ENCODE results near the gene RRP9.

The RRP9 gene

DNA sequence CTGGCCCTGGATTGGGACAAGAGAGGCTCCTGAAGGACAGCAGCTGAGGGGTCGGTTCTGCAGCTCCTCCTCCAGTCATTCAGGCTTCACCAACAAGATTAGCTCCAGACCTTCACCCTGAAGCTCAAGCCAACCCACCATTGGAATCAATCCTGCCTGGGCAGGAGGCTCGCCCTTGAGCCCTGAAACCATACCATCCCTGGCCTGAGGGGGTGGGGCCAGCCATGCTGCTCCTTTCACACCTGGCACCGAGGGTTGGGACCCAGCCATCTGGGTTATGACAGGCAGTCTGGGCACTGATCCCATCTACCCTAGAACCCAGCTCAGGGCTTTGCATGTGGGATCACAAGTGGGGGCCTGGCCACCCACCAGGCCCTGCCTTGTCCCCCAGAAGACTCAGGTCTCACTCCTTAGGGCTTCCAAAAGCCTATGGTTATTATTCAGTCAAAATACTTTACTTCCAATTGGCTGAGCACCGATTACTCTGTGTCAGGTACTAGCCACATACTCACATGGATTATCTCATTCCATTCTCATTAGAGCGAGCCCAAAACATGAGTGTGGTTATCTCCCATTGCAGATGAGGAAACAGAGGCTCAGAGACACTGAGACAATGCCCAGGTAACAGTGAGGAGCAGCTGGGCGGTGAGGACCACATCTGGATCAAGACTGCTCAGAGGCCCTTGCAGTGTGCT lies 29.0 kb upstream of the RRP9 start:
- H3K27ac ChIP-seq (replicated peaks; ENCODE audit: low read length) = no peak overlapping the region
- no peak overlapping the region for H3K4me2 ChIP-seq (ENCODE audit: insufficient read depth, low read length, poor library complexity, severe bottlenecking)
- H2BK15ac ChIP-seq (ENCODE audit: low read length) = no peak overlapping the region
- H2AFZ ChIP-seq (ENCODE audit: low read length) = no peak overlapping the region
- no peak overlapping the region for H3K18ac ChIP-seq (ENCODE audit: low read length)
- peaks cover 0 to 2% (median 0%) of the 10 kb centered on the region in 3 experiments for H3K27me3 ChIP-seq (ENCODE audit: control insufficient read depth in 3 of 3, insufficient read depth in 3 of 3, low read depth in 1 of 3, low read length in 3 of 3)
- no peak overlapping the region for H2BK120ac ChIP-seq (ENCODE audit: low read depth, low read length)
- H3K14ac ChIP-seq (ENCODE audit: low read length) = no peak overlapping the region
- H2BK5ac ChIP-seq (ENCODE audit: low read length) = no peak overlapping the region
- H3K4me3 ChIP-seq (ENCODE audit: low read length in 2 of 2) = no peak overlapping the region
- H3K9me3 ChIP-seq (replicated peaks in 1 of 2; ENCODE audit: control insufficient read depth in 2 of 2, insufficient read depth in 1 of 2, low read depth in 1 of 2, low read length in 2 of 2) = no peaks in the 10 kb centered on the region
- WGBS, 2 donors (ENCODE audit: extremely low coverage in 2 of 2, insufficient read length in 2 of 2, insufficient replicate concordance in 1 of 2) = no CpG with 5 or more reads among the region's 6 CpGs
- H3K79me1 ChIP-seq (ENCODE audit: low read depth, low read length) = peaks cover 5% of the 10 kb centered on the region
- H4K91ac ChIP-seq (ENCODE audit: low read depth, low read length, poor library complexity) = no peak overlapping the region
- no peak overlapping the region for H3K23ac ChIP-seq (ENCODE audit: low read depth, low read length, poor library complexity)
- H3K36me3 ChIP-seq (replicated peaks in 1 of 2; ENCODE audit: control insufficient read depth in 2 of 2, insufficient read depth in 2 of 2, low read length in 2 of 2) = no peaks in the 10 kb centered on the region
- peak overlapping the region; percentile 4 for H2AK5ac ChIP-seq (ENCODE audit: low read depth, low read length)
- no peak overlapping the region for H3K9ac ChIP-seq (ENCODE audit: low read depth, low read length, poor library complexity)
- H2BK12ac ChIP-seq (ENCODE audit: low read length) = no peak overlapping the region
- no peak for DNase-seq (ENCODE audit: low spot score)
- no peak overlapping the region for H3K4ac ChIP-seq (ENCODE audit: low read length)
- peaks cover 43 to 44% of the 10 kb centered on the region in 2 donors for H3K4me1 ChIP-seq (ENCODE audit: control insufficient read depth in 2 of 2, insufficient read depth in 1 of 2, low read depth in 1 of 2, low read length in 2 of 2)
- no peak overlapping the region for H4K8ac ChIP-seq (ENCODE audit: low read depth, low read length)

DNA sequence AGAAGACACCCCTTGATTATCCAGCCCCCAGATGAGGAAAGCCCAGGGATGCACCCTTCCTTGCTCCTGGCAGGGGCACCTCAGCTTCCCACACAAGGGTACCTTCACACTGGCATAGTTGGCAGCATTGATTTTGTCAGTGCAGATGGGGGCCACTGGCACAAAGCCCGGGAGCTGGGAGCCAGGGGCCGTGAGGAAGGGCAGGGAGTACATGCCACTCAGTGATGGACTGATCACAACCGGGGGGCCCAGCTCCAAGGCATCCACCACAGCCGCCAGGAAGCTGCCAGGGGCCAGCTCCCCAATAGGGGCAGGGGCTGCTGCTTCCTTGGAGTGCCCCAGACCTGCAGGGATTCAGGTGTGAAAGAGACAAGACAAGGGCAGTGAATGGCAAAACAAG lies 28.1 kb upstream of the RRP9 start:
- no peak overlapping the region for H3K27ac ChIP-seq (replicated peaks; ENCODE audit: low read length)
- WGBS, 2 donors (ENCODE audit: extremely low coverage in 2 of 2, insufficient read length in 2 of 2, insufficient replicate concordance in 1 of 2) = no CpG with 5 or more reads among the region's 4 CpGs
- no peaks in the 10 kb centered on the region for H3K27me3 ChIP-seq (ENCODE audit: control insufficient read depth in 3 of 3, insufficient read depth in 3 of 3, low read depth in 1 of 3, low read length in 3 of 3)
- no peak overlapping the region for H2BK120ac ChIP-seq (ENCODE audit: low read depth, low read length)
- no peaks in the 10 kb centered on the region for H3K9me3 ChIP-seq (replicated peaks in 1 of 2; ENCODE audit: control insufficient read depth in 2 of 2, insufficient read depth in 1 of 2, low read depth in 1 of 2, low read length in 2 of 2)
- H2BK5ac ChIP-seq (ENCODE audit: low read length) = peak overlapping the region; percentile 69
- DNase-seq (ENCODE audit: low spot score) = no peak
- peak overlapping the region; percentile 49 for H2AK5ac ChIP-seq (ENCODE audit: low read depth, low read length)
- H3K4me3 ChIP-seq (ENCODE audit: low read length in 2 of 2) = no peak overlapping the region
- H3K4me2 ChIP-seq (ENCODE audit: insufficient read depth, low read length, poor library complexity, severe bottlenecking) = no peak overlapping the region
- peak overlapping the region; percentile 13 for H2BK15ac ChIP-seq (ENCODE audit: low read length)
- H2AFZ ChIP-seq (ENCODE audit: low read length) = no peak overlapping the region
- no peak overlapping the region for H3K4ac ChIP-seq (ENCODE audit: low read length)
- no peak overlapping the region for H3K9ac ChIP-seq (ENCODE audit: low read depth, low read length, poor library complexity)
- peaks cover 46 to 48% of the 10 kb centered on the region in 2 donors for H3K4me1 ChIP-seq (ENCODE audit: control insufficient read depth in 2 of 2, insufficient read depth in 1 of 2, low read depth in 1 of 2, low read length in 2 of 2)
- H4K8ac ChIP-seq (ENCODE audit: low read depth, low read length) = no peak overlapping the region
- H2BK12ac ChIP-seq (ENCODE audit: low read length) = peak overlapping the region; percentile 14
- H3K18ac ChIP-seq (ENCODE audit: low read length) = peak overlapping the region; percentile 53
- no peak overlapping the region for H3K14ac ChIP-seq (ENCODE audit: low read length)
- no peak overlapping the region for H4K91ac ChIP-seq (ENCODE audit: low read depth, low read length, poor library complexity)
- H3K79me1 ChIP-seq (ENCODE audit: low read depth, low read length) = peaks cover 5% of the 10 kb centered on the region
- no peaks in the 10 kb centered on the region for H3K36me3 ChIP-seq (replicated peaks in 1 of 2; ENCODE audit: control insufficient read depth in 2 of 2, insufficient read depth in 2 of 2, low read length in 2 of 2)
- H3K23ac ChIP-seq (ENCODE audit: low read depth, low read length, poor library complexity) = no peak overlapping the region

DNA sequence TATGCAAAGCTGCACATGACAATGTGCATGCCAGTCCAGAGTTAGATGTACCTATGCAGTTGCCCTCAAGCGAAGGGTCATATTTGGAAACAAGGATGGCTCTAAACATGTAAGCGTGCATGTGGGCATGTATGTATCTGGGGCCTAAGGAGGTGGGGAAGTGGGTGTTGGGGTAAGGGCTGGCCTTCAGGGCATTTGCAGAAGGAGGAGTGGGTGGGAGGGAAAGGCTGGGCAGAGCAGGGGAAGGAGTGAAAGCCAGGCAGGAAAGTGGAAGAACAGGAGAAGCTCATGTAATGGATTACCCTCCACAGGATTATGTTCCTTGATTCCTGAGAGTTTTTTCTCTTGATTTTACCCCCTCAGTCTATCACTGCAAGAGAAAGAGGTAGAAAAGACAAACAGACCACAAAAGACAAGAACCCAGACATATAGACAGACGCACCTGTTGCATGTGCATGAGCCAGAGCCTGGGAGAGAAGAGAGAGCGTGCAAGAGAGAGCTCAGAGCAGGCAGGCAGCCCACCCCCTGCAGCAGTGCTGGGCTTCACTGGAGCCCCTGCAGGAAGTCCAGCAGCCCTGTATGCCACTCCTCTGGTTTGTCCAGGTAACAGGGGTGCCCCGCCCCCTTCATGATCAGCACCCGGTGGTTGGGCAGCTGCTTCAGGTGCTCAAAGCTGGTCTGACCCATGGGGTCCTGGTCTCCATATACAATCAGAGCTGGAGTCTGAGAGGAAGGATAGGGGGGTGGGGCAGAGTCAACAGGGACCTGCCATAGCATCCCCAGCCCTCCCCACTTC lies 27.4 kb upstream of the RRP9 start:
- Histone ChIP-seq H3K36me3 (replicated peaks in 1 of 2; ENCODE audit: control insufficient read depth in 2 of 2, insufficient read depth in 2 of 2, low read length in 2 of 2) (no peaks in the 10 kb centered on the region), H3K79me1 (ENCODE audit: low read depth, low read length) (peaks cover 6% of the 10 kb centered on the region), H3K14ac (ENCODE audit: low read length) (peak overlapping the region; percentile 40), H3K4me3 (ENCODE audit: low read length in 2 of 2) (peak overlapping the region; percentile 10 to 60), H2BK5ac (ENCODE audit: low read length) (peak overlapping the region; percentile 97), H3K4me1 (ENCODE audit: control insufficient read depth in 2 of 2, insufficient read depth in 1 of 2, low read depth in 1 of 2, low read length in 2 of 2) (peaks cover 44 to 48% of the 10 kb centered on the region in 2 donors), H2BK120ac (ENCODE audit: low read depth, low read length) (peak overlapping the region; percentile 69), H3K4ac (ENCODE audit: low read length) (no peak overlapping the region), H3K9me3 (replicated peaks in 1 of 2; ENCODE audit: control insufficient read depth in 2 of 2, insufficient read depth in 1 of 2, low read depth in 1 of 2, low read length in 2 of 2) (no peaks in the 10 kb centered on the region), H3K18ac (ENCODE audit: low read length) (peak overlapping the region; percentile 73), H3K4me2 (ENCODE audit: insufficient read depth, low read length, poor library complexity, severe bottlenecking) (peak overlapping the region; percentile 69), H3K27me3 (ENCODE audit: control insufficient read depth in 3 of 3, insufficient read depth in 3 of 3, low read depth in 1 of 3, low read length in 3 of 3) (no peaks in the 10 kb centered on the region), H3K9ac (ENCODE audit: low read depth, low read length, poor library complexity) (peak overlapping the region; percentile 38), H2AK5ac (ENCODE audit: low read depth, low read length) (peak overlapping the region; percentile 77), H3K27ac (replicated peaks; ENCODE audit: low read length) (peak overlapping the region; percentile 86), H3K23ac (ENCODE audit: low read depth, low read length, poor library complexity) (no peak overlapping the region), H2AFZ (ENCODE audit: low read length) (no peak overlapping the region), H2BK15ac (ENCODE audit: low read length) (peak overlapping the region; percentile 13), H4K8ac (ENCODE audit: low read depth, low read length) (no peak overlapping the region), H2BK12ac (ENCODE audit: low read length) (peak overlapping the region; percentile 93), H4K91ac (ENCODE audit: low read depth, low read length, poor library complexity) (peak overlapping the region; percentile 90)
- no CpG with 5 or more reads among the region's 6 CpGs for WGBS, 2 donors (ENCODE audit: extremely low coverage in 2 of 2, insufficient read length in 2 of 2, insufficient replicate concordance in 1 of 2)
- DNase-seq (ENCODE audit: low spot score) = no peak

GRCh38 chr3:51968170-51968775 lies 26.6 kb upstream of the RRP9 start:
- WGBS, 2 donors (ENCODE audit: extremely low coverage in 2 of 2, insufficient read length in 2 of 2, insufficient replicate concordance in 1 of 2) = no CpG with 5 or more reads among the region's 11 CpGs
- Histone ChIP-seq H3K27me3 (ENCODE audit: control insufficient read depth in 3 of 3, insufficient read depth in 3 of 3, low read depth in 1 of 3, low read length in 3 of 3) (no peaks in the 10 kb centered on the region), H3K4me2 (ENCODE audit: insufficient read depth, low read length, poor library complexity, severe bottlenecking) (peak overlapping the region; percentile 93), H3K23ac (ENCODE audit: low read depth, low read length, poor library complexity) (peak overlapping the region; percentile 26), H3K18ac (ENCODE audit: low read length) (peak overlapping the region; percentile 100), H3K14ac (ENCODE audit: low read length) (peak overlapping the region; percentile 40), H2BK5ac (ENCODE audit: low read length) (peak overlapping the region; percentile 97), H3K4ac (ENCODE audit: low read length) (peak overlapping the region; percentile 97), H2BK15ac (ENCODE audit: low read length) (peak overlapping the region; percentile 93), H4K8ac (ENCODE audit: low read depth, low read length) (peak overlapping the region; percentile 70), H3K27ac (replicated peaks; ENCODE audit: low read length) (peak overlapping the region; percentile 98), H2AK5ac (ENCODE audit: low read depth, low read length) (peak overlapping the region; percentile 88), H4K91ac (ENCODE audit: low read depth, low read length, poor library complexity) (peak overlapping the region; percentile 90), H2BK120ac (ENCODE audit: low read depth, low read length) (peak overlapping the region; percentile 69), H3K79me1 (ENCODE audit: low read depth, low read length) (peaks cover 6% of the 10 kb centered on the region), H3K9ac (ENCODE audit: low read depth, low read length, poor library complexity) (peak overlapping the region; percentile 97), H3K9me3 (replicated peaks in 1 of 2; ENCODE audit: control insufficient read depth in 2 of 2, insufficient read depth in 1 of 2, low read depth in 1 of 2, low read length in 2 of 2) (no peaks in the 10 kb centered on the region), H2AFZ (ENCODE audit: low read length) (peak overlapping the region; percentile 85), H3K36me3 (replicated peaks in 1 of 2; ENCODE audit: control insufficient read depth in 2 of 2, insufficient read depth in 2 of 2, low read length in 2 of 2) (no peaks in the 10 kb centered on the region), H3K4me3 (ENCODE audit: low read length in 2 of 2) (peak overlapping the region; percentile 60 to 92), H2BK12ac (ENCODE audit: low read length) (peak overlapping the region; percentile 93), H3K4me1 (ENCODE audit: control insufficient read depth in 2 of 2, insufficient read depth in 1 of 2, low read depth in 1 of 2, low read length in 2 of 2) (peaks cover 43 to 47% of the 10 kb centered on the region in 2 donors)
- peak; percentile 79 for DNase-seq (ENCODE audit: low spot score)

Data from neuronal stem cell (in vitro differentiated cells).